Lower leg skin (tissue), 3 donors: ENCODE measurements around the gene TMC3.

Source experiments
- POLR2A ChIP-seq, 2 donors: fragments of 450-650 bp; IDR thresholded peaks; one replicate each; pipeline ENCODE4 v1.6.1; 2016 to 2017; ENCODE audit warnings: antibody characterized with exemption in 2 of 2, mild to moderate bottlenecking in 1 of 2, moderate library complexity in 1 of 2
- TF ChIP-seq, protein P1 (sequence below), 3 donors: fragments of 450-650 bp; IDR thresholded peaks; one replicate each; pipeline ENCODE4 v1.5.1; 2016; ENCODE audit warnings: antibody characterized with exemption in 3 of 3, mild to moderate bottlenecking in 3 of 3, moderate library complexity in 2 of 3

DNA sequence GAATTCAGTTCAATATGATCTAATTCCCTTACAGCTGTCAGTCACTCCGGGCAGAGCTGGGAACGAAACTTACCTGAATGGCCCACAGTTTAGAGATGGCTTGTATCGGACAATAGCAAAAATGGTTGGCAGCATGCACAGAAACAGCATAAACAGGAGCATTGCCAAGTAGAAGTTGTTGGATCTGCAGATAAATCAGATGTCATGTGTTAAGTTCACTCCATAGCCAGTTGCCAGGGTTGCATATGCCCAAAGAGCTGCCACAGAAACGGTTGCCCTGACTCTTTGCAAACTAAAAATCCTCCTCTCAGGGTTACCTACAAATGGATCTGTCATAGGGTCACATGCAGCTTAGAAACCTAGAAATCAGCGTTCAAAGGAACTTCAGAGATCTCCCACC is 34.7 kb downstream of the TMC3 start:
- TF ChIP-seq, protein P1, sequence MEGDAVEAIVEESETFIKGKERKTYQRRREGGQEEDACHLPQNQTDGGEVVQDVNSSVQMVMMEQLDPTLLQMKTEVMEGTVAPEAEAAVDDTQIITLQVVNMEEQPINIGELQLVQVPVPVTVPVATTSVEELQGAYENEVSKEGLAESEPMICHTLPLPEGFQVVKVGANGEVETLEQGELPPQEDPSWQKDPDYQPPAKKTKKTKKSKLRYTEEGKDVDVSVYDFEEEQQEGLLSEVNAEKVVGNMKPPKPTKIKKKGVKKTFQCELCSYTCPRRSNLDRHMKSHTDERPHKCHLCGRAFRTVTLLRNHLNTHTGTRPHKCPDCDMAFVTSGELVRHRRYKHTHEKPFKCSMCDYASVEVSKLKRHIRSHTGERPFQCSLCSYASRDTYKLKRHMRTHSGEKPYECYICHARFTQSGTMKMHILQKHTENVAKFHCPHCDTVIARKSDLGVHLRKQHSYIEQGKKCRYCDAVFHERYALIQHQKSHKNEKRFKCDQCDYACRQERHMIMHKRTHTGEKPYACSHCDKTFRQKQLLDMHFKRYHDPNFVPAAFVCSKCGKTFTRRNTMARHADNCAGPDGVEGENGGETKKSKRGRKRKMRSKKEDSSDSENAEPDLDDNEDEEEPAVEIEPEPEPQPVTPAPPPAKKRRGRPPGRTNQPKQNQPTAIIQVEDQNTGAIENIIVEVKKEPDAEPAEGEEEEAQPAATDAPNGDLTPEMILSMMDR (IDR thresholded peaks at IDR 0.05) = no peak
- TF ChIP-seq POLR2A (IDR thresholded peaks at IDR 0.05) = no peak
